HG03342 (cell line): Measurements from ENCODE around the gene CNTRL.
"Not testable (repeated sequence)": the region's sequence is repeated elsewhere in the genome, so short reads cannot be mapped to it uniquely, and the experiment has no call there.

Experiments
- ATAC-seq: cut with Tn5 transposase; IDR thresholded peaks from one replicate; pipeline ENCODE4 v1.9.1; 2021; ENCODE audit warnings: mild to moderate bottlenecking, moderate library complexity; ENCODE audit not compliant: unreplicated experiment

The CNTRL gene

DNA sequence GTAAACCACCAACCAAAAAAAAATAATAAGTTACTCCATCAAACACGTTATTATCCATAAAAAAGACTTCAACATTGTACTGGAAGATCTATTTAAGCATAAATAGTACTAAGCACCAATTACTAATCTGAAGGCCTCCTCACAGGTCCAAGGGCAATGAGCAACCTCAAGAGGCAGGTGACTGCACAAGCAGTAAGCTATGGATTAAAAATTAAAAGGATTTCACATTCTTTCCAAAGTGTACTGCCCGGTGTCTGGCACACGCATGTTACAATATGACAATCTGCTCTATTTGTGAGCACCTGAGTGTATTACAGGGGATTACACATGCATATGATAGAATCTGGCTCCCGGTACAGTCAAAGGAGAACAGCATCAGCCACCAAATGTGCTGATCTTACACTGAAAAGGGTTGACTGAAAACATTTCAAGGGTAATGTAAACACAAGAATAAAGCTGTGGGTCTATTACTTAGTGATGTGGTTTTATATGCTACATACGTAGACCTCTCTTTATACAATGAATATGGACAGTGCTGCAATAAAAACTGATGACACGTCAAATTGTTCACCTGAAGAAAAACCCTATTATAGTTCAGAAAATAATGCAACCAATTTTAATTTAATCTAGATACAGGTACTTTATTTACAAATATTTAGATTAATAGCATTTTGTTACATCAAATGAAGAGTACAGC is 104.1 kb downstream of the CNTRL start:
- no peak for ATAC-seq

DNA sequence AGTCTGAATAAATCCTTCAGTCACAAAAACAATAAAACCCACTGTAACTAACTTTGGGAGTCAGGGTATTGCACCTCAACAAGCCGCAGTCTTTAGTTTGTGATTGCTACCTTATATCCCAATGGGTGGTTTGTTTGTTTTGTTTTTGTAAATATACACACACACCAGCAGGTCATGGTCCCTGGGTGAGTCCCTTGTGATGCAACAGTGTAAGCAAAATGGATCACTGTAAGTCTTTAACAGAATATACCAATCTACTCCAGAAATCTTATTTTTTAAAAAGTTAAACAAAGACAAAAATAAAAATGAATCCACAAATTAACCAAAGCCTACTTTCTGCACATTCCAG is 104.6 kb downstream of the CNTRL start:
- ATAC-seq, result not testable (repeated sequence)

DNA sequence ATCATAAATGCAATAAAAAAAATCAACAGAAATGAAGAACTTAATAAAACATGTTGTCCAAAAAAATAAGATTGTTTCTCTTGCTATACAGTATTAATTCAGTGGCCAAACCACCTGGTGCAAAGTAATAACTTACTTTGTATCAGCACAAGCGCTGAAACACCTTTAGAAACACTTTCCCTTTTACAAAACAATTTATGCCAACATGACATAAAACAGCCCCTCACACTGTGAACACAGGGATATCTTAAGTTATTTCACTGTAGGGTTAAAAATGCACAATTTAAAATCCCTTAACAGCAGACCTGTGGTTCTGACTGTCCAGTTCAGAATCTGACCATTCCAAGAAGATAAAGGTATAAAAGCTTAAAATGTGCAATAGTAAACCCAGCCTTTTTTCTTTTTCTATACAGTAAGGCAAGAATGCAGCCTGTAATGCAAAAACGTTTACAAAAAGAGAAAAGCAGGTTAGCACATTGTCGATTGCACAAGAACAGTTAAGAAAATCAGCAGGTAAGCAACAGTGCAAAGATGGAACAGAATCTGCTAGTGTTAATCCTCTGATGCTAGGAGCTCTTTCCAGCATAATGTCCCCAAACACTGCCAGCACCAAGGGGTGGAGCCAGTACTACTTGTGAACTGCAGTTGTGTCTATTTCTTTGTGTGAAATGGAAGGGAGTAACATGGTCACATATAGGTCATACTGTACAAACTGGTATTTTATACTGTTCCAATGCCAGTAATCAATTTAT is 105.4 kb downstream of the CNTRL start:
- ATAC-seq, result no peak

DNA sequence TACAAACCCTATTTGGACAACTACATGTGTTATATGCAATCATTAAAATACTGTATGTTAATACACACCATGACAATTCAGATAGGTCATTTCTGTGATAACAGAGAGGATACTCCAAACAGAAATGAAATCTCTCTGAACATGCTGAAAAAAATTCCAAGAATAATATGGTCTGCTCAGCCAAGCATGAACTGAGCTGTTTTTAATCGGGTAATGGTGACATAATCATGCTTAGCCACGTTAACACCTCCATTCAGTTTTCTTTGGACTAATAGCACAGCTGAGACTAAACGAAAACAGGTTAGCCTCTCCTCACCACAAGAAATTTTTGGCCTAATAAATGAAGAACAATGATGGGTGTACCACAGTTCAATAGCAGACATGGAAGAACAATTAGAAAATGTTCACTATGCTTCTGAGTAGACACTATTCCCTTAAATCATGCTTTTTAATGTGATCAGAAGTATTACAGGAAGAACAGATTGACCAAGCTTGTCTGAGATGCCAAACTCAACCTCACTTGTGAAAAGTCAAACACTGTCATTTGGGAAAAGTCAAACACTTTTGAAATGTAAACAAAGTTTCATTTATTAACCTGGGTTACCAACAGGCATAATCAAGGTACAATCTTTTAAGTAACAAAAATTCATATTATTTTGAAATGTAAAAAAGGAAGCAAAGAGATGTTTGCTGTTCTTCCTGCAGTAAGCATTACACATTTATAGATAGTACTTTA is 107.5 kb downstream of the CNTRL start:
- ATAC-seq, result no peak

DNA sequence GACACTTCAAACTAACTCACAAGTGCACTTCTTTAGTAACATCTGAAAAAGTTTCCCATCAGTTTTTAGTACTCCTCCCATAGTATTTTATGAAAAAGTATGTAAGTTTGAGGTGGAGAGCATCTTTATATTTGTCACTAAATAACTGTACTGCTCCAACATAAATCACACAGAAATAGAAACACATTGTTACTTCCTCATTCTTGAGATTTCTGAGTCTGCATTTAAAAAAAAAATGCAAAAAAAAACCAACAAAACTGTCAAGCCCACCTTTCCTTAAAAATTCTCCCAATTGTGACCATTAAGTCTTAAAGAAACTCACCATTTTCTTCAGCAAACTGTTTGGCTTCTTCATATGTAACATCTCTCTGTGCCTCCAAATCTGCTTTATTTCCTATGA is 108.2 kb downstream of the CNTRL start:
- ATAC-seq, result no peak

DNA sequence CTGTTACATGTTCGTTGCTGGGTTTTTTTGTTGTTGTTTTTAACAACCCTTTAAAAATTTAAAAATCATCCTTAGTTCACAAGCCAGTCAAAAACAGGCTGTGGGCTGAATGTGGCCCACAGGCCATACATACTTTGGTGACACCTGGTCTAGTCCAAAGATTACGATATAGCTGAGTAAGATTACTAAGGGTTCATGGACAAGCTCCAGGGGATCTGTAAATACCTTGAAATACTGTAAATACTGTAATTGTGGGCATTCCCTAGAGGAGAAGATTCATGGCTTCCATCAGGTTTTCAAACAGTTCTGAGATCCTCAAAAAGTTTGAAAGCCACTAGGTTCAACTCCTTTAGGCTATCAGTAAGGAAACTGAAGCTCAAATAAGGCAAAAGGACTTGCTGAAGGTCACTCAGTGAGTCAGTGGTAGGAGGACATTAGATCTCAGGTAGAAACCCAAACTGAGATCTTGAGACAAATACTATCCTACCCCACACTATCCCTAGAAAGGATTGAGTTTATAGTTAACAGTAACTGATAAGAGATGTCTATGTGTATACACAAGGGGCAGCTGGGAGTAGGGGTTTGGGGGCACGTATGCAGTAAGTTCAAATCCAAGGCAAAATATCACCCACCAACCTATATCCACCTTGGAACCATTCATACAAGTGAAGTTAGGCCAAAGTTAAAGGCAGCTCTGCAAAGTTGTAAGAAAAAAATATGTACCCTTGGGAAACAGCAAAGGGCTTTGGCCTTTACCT is 109.1 kb downstream of the CNTRL start:
- ATAC-seq, result no peak

DNA sequence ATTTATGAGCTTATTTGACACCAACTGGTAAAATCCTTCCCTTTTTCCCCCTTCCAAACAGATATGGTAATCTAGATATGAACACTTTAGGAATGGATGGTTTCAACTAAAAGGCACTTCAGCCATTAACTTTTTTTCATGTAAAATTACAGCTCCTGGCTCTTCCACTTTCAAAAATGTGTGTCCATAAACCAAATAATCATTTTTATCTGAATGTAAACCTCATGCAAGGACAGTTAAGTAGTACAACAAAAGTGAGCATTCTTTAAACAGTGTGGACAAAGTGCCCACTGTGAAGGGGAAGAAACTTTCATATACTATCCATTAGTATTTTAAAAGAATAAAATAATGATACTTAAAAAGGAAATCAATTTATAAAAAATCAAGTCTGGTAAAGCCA is 109.7 kb downstream of the CNTRL start:
- ATAC-seq, result no peak

DNA sequence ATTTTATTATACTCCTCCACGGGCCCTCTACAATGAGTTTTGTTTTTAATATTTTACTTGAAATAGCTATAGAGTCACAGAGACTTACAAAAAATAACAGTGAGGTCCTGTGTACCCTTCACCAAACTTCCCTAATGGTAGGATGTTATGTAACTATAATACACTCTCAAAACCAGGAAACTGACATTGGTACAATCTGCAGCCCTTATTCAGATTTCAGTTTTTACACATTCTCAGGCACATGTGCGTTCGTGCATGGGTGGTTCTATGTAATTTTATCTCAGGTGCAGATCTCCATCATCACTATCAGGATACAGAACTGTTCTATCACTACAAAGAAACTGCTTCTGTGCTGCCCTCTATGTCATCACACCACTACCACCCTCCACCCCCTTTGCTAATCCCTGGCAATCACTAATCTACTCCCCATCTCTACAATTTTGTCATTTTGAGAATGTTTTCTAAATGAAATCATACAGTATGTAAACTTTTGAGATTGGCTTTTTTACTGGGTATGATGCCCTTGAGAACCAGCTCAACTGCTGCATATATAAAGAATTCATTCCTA is 110.5 kb downstream of the CNTRL start:
- no peak for ATAC-seq

DNA sequence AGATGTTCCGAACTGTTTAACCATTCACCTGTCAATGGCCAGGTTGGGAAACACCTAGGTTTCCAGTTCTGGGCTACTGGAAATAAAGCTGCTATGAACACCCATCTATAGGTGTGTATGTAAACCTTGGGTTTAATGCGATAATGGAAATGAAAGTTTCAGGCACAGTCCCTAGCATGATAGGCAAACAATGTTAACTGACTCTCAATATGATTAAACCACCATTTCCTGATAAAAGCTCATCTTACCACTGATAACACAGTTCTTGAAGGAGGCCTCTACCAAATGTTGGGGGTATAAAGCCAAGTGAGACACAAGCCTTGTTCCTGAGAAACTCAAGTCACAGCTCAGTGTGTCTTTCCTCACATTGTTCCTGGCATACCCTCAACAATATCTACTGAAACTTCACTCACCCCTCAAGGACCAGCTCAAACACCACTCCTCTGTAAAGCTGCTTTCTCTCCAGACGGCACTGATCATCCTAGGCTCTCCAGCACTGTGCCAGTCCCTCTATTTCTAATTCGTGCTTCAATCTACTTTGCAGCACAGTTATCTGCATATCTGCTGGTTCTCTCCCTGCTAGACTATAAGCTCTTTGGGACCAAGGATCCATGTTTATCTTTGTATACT is 111.1 kb downstream of the CNTRL start:
- no peak for ATAC-seq

DNA sequence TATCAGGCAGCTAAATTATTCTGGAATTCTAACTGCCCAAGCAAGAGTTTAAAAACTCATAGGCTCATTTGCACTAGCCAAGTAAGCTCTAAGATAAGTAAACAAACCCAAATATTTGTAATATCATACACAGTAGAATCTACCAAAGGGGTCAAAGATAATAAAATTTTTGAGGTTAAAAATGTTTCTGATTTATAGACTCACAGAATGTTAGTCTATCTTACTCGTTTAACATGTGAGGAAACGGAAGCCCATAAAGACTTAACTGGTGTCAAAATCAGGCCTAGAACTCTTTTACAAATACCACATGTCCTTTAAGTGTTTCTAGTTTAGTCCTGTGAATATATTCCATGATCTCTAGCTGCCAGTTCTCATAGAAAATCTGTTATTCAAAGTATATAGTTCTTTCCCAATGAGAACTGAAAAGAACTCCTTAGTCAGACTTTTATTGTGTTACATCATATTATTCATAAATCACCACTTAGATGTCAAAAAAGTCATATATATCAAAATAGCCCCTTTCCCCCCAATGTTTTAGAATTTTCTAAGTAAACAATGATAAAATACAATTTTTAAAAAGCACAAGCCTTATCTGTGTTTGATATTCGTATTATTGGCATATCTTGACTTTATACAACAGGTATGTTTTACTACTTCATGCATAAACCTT is 113.0 kb downstream of the CNTRL start:
- no peak for ATAC-seq

DNA sequence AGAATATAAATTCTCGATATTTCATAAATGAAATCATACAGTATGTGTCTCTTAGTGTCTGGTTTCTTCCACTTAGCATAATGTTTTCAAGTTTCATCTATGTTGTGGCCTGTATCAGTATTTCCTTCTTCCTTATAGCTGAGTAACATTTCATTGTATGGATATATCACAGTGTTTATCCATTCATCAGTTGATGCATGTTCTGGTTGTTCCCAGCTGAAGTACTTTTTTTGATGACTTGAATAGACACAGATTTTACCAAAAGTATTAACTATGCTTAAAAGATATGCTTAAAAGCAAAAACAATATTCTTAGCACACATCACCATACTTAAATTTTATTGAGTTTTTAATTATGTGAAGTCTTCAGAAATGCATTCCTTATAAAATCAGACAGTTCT is 114.3 kb downstream of the CNTRL start:
- no peak for ATAC-seq

DNA sequence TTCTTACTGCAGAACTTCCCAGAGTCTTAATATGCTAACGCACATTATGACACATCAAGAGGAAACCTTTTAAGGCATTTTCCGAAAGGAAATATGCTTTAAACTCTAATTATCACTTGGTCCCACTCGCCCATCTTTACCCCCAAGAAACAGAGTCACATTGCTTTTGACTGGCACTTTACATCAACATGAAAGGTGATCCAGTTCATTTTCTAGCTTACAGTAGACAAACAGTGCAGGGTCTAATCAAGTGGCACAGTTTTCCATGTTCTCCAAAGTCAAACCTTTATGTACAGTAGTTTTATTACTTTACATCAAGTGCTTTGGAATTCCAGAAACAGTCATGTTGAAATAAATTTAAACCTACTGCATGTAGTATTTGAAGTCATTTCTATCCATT is 114.9 kb downstream of the CNTRL start:
- no peak for ATAC-seq

DNA sequence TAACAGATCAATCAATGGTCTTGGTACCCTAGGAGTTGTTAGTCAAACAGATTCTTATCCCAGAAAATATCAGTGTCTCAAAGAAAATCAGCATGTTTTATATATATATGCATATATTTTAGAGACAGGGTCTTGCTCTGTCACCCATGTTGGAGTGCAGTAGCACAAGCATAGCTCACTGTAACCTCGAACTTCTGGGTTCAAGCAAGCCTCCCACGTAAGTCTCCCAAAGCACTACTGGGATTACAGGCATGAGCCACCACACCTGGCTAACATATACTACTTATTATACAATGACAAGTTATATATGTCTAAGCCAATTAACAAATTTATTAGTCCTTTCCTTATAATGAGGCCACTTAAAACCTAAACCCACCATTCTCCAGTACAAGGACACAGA is 116.5 kb downstream of the CNTRL start:
- no peak for ATAC-seq

DNA sequence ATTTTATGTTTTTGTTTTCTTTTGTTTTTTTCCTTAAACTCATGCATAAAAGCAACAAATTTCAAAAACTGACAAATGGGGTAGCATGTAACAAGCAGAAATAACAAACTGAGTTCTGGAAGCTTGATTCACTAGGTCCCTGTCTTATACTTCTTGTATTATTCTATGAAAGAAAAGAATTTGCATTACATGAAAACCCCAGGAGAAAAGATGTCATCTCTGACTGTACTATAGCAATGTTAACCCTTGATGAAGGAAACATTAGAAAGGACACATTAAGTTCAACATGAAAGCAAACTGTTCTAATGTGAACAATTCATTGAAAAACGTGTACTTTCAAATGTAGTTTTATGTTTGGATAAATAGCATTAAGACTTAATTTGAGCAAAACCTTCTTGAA is 117.8 kb downstream of the CNTRL start:
- ATAC-seq, result no peak

DNA sequence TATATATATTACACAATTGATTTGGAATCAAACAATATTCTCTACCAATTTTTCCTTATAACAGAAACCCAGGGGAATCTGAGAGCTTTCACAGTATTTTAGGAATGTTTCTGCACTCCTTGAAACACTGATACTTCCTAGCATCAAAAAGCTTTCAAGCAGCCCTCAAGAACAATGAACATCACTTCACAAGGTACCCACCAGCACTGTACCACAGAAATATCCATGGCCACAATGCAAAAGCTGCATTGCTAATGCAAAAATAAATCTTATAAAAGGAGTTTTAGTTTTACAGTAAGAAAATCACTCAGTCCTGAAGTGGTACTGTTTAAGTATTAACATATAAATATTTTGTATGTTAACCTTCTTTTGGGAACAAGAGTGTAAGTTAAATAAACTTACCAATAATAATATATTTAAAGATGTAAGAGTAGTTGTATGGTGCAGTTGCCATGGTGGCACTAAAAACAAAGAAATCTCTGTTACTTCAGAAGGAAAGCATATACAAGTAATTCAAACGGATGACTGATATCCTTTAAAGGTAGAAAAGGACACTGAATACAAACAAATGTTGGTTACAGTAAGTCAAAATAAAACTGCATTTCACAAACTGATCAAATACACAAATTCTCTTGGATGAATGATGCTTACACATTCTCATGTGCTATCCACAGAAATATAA is 118.3 kb downstream of the CNTRL start:
- ATAC-seq, result no peak

DNA sequence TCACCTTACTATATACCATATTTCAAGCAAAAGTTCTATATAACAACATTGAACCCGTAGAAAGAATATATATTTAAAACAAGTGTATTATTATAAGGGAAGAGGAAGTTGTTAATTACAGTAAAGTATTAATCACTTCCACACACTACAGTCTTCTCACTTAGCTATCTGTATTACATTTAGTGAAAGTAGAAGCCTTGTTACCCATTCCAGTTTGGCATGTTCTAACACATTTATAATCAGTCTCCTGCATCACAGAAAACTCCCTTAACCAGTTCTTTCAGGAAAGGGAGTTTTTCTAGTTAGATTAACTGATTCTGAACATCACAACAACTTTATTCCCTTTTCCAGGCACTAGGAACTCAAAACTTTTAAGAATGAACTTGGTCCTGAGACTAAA is 120.0 kb downstream of the CNTRL start:
- ATAC-seq, result no peak

DNA sequence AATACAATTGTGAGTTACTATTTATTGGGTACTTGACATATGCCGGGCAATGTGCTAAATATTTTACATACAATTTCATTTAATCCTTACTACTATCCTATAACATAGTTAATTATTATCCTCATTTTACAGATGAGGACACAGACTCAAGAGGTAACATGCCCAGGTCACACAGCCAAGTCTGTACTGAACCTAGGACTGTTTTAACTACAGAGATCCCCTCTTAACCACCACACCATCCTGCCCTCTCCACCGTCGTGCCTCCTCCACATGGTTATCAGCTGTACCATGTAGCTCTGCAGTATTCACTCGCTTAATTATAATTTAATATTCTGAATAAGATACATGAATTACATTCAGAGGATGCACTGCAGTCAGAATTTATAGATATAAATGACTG is 121.6 kb downstream of the CNTRL start:
- ATAC-seq, result no peak

DNA sequence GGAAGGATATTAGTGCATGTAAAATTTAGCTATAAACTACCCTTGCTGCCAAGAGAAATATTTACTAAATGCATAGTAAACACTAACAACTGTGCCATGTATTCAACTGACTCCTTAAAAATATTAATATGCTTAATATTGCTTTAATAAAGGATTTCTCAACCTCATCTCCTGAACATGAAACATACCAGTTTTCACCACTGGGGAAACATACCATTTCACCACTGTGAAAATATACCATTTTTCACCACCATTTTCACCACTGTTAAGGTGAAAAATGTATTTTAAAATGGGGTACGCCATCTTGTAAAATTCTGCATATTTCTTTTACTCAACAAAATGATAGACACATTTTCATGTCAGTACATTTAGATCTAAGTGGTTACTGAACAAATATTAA is 122.4 kb downstream of the CNTRL start:
- ATAC-seq, result no peak

DNA sequence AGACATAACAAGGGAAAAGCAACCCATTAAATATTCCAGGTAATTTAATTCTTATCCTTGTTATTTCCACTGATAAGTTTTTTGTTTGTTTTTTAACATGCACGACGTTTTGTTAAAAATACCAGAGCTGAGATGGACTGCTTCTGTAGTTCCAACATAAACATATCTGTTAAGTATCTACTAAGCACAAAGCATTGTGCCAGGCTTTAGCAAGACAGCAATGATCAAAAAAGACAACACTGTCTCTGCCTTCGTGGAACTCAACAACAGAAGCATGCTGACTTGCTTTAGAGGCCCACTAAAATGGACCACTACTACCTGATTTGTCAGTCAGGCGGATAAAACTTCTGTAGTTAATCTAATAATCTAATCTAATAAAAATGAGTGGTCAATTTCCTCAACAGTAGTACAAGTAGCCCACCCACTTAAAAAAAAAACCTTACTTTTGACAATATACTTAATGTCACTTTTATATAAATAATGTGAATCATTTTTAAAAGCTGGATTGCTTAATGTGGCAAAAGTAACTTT is 123.8 kb downstream of the CNTRL start:
- ATAC-seq, result no peak
